HG03521 (cell line): ENCODE data around the gene SPINK4.

Experiments used
- ATAC-seq: cut with Tn5 transposase; IDR thresholded peaks from one replicate; pipeline ENCODE4 v1.9.1; 2021; ENCODE audit warnings: mild to moderate bottlenecking, moderate library complexity; ENCODE audit not compliant: unreplicated experiment

Gene SPINK4

GRCh38 chr9:33256236-33256635, 16.3 kb downstream of the SPINK4 start:
- ATAC-seq, result no peak

GRCh38 chr9:33257276-33257675, 17.3 kb downstream of the SPINK4 start:
- no peak for ATAC-seq

DNA sequence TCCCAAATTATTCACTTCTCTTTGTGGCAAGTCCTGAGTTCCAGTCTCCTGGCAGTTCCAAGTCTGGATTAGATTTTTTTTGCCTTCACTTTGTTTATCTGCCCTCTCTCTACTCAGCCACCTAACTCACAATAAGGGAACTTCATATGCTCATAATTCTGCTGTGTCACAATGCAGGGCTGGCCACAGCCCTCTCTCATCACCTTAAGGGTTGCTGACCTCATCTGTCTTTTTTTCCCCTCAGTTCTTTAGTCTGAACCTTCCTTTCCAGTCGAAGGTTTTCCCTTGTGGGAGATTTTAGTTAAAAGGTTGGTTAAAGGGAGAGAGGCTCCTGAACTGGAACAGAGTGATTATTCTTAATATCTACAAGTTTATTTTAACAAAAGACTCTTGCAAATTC, 20.4 kb downstream of the SPINK4 start:
- no peak for ATAC-seq

DNA sequence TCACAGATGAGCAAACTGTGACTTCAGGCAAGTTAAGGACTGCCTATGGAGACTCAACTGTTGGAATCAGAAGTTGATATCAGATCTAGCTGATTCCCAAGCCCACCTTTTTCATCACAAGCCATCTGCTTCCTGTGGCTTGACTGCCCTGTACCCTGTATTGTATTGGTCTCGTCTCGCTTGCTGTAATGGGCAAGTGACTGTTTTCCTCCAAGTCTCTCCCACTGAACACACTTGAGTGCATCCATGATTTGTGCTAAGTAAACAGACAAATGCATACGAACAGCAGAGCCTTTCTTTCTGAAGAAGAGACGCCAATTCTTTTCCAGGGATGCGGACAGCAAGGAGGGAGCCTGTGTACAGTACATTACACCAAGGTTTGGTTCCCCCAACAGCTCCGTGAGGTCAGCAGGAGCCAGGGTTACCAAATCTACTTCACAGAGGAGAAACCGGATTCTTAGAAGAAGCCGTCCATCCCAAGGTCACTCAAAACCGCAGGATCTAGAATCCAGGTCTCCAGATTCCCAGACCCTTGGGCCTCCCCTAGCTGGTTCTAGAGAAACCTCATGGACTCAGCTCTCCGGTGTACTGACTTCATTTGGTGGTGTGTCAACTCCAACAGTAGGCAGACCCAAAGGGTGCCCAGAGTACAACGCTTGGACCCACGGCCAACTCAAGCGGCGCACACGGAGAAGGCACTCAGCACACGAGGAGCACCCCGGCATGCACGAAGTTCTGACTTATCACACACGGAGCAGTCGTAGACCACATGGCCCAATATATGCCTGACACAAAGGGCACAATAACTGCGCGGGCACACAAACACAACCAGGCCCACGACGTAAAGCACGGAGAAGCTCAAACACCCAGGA, 23.4 kb downstream of the SPINK4 start:
- peak; percentile 0 for ATAC-seq

DNA sequence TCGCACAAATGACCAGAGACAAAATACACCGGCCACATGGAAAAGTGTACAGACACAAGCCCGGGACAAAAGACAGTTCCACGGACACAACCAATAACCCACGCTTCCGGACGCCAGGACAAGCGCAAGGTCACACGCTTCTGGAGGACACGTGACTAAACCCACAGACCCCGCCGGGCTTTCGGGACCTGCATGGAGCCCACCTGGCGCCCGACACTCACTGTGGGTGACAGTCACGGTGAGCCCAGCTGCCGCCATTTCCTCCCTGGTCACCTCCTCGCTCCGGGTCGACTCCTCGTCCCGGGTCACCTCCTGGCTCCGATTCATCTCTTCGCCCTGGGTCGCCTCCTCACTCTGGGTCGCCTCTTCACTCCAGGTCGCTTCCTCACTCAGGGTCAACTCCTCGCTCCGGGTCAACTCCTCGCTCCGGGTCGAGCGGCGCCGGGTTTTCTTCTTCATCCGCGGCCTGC, 24.1 kb downstream of the SPINK4 start:
- ATAC-seq, result peak; percentile 15

GRCh38 chr9:33264473-33265177, 24.7 kb downstream of the SPINK4 start, which contains the start of the genes BAG1 and CHMP5:
Gene BAG1 (minus strand): TSS chr9:33264708.
Gene CHMP5 (plus strand): TSS chr9:33265049. CDS start chr9:33265079, 30 bp downstream.
- peak; percentile 83 for ATAC-seq

- no peak for ATAC-seq
Measured at GRCh38 chr9:33265211-33265865, 25.4 kb downstream of the SPINK4 start.

DNA sequence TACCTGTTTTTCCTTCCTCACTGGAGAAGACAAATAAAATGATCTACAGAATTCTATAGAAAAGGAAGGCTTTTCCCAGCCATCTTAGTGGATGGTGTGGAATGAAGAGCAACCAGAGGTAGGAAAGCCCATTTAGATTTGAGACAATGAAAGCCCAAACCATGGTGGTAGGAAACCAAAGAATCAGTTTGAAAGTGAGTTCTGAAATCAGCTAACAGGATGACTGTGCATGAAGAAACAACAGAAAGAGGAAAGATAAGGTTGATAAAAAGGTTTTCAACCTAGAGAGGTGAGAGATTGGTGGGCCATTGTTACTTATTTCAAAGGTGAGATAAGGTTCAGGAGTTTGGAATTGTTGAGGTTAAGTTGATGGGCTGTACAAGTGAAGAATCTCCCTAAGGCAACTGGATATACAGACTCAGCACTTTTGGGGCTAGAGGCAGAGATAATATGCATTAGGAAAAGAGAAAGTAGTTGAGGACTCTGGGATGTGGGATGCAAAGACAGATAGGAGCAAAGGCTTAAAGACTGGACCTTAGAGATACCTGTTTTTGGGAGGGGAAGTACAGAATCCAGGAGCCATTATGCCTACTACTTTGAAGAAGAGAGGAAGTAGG, 27.3 kb downstream of the SPINK4 start:
- ATAC-seq, result no peak

GRCh38 chr9:33270146-33270545, 30.2 kb downstream of the SPINK4 start:
- ATAC-seq, result no peak

DNA sequence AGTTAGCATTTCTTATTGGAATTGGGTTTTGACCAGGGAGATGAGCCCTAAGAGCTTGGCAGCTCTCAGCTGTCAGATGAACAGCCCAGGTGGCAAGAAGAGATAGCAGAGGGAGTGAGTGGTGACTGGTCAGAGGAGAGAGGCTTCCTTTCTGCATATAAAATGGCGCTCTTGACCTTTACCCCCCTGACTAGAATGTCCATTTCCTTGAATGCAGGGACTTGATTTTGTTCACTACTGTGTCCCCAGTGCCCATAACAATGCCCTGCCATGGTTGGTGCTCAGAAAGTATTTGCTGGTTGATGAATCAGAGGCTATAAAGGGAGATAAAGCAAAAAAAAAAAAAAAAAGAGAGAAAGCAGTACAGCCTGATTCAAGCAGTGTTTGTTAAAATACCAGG, 32.1 kb downstream of the SPINK4 start:
- no peak for ATAC-seq

DNA sequence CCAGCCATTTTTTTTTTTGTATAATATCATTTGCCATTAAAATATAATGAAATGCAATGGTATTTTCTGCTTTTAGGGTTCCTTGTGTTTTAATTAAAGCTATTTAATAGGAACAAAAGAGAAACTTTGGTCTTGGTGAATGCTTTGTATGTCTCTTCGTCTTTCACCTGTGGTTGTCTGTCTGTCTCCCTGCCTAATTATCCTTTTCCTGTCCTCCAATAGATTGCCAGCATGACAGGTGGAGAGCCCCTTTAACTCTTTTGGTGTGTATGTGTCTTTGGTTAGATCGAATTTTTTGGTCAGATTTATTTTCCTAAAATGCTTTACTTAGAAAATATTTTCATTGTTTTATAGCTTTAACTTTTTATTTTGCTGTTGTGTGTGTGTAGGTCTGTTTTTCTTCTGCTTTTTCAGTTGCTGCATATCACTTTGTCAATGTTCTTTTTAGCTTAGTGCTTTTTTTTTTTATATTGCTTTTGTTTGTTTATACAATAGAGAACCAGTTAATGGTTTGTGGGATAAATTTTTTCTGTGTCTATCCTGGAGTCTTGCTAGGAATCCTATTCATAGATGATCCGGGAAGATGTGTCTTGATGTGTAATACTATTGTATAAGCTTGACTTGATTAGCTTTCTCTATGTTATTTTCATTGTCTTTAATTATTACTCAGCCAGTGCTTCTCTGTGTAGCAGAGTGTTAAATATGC, 33.5 kb downstream of the SPINK4 start:
- no peak for ATAC-seq

GRCh38 chr9:33273972-33274328, 34.0 kb downstream of the SPINK4 start:
- no peak for ATAC-seq

- ATAC-seq, result no peak
Measured at GRCh38 chr9:33277484-33277883, 37.5 kb downstream of the SPINK4 start.

GRCh38 chr9:33285502-33285901, 45.5 kb downstream of the SPINK4 start:
- no peak for ATAC-seq

GRCh38 chr9:33287087-33287490, 47.1 kb downstream of the SPINK4 start:
- no peak for ATAC-seq

DNA sequence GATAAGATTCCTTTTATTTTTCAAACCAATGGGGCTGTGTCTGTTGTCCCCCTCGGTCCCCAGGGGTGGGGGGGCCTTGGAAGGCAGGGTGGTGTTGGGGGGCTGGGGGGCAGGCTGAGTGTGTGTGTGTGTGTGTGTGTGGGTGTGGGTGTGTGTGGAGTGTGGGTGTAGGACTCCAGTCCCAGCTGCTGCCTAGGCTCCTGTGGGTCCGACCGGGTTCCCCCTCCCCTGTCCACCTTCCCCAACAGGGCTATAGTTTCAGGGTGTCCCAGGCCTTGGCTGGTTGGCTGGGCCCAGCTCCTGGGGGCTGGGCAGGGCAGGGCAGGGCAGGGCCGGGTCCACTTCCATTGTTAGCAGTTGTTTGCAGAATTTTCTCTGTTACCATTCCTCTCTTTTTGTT, 48.3 kb downstream of the SPINK4 start:
- ATAC-seq, result no peak

DNA sequence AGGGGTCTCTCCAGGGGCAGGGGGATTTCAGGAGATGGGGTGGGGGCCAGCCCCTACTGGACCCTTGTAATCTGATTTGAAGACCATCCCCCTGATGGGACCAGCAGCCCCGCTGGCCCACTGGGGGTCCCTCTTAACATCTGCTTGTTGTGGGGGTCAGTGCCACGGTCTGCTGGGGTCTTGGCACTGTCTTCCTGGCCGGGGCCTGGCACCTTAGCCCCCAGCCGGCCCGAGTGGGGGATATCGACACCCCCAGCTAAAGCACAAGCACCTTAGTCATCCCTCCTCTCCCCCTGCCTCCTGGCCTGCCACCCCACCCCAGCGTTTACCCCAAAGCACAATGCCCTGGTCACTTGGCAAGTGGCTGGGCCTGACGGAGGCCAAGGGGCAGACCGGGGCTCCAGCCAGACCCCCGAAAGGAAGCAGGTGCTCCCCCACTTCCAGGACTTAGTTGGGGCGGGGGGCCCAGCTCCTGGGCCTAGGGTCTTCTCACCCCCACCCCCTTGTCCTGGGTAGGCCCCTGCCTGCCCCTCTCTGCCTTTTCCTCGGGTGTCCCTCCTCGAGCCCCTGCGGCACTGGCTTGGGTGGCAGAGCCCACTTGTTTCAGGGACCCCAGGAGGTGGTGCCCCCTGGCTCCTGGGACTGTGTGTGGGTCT, 49.0 kb downstream of the SPINK4 start:
- no peak for ATAC-seq

DNA sequence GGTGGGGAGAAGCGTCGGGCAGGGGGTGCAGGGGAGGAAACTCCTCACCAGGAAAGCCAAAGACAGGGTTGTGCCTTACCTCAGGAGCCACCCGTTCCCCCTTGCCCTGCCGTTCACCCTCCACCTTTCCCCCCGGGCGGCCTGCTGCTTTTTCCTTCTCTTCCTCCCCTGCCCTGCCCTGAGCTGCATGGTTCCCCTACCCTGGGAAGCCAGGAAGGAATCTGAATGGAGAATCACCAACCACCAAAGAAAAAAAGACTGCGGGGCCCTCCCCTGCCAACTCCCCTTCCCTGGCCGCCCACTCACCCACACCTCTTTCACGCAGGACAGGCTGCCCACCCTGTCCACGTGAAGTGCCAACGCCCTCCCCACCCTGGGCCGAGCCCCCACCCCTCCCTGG, 49.5 kb downstream of the SPINK4 start:
- no peak for ATAC-seq

DNA sequence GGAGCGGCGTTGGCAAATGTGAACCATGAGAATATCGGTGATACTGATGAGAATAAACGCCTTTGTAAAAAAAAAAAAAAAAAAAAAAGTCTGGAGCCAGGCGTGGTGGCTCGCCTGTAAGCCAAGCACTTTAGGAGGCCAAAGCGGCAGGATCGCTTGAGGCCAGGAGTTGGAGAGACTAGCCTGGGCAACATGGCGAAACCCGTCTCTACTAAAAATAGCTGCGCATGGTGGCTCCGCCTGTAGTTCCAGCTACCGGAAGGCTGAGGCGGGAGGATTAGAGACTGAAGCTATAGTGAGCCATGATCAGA, 49.9 kb downstream of the SPINK4 start:
- ATAC-seq, result peak; percentile 31
